Activated T-cell treated with anti-CD3 and anti-CD28 coated beads, Interleukin-2, amount 50 U/mL, for 72 hours (primary cell): ENCODE data around the gene RNF126. TPM values are rescaled to one million over a fixed set of nuclear protein-coding genes. Genes with fewer than 3 reads are reported as not detected.

Experiments
- ATAC-seq, 2 donors: fragments of 150-1000 bp; cut with Tn5 transposase; replicated peaks in 1 of 2; 2 replicates each; pipeline ENCODE4 v1.10.0; 2021; ENCODE audit warnings: moderate library complexity in 2 of 2, mild to moderate bottlenecking in 1 of 2
- DNase-seq, 2 donors: peaks; one replicate each; pipeline ENCODE4 v3.0.0; 2021 to 2022; ENCODE audit warnings: mixed read lengths in 1 of 2
- H3K27ac Mint-ChIP-seq: one replicate; pipeline ENCODE4 v1.8.0; 2022; ENCODE audit warnings: mild to moderate bottlenecking, moderate library complexity, mixed read lengths
- H3K27me3 Mint-ChIP-seq: one replicate; pipeline ENCODE4 v1.8.0; 2022; ENCODE audit warnings: low read depth, mixed read lengths
- H3K36me3 Mint-ChIP-seq, 2 donors: one replicate each; pipeline ENCODE4 v1.8.0; 2022; ENCODE audit warnings: mixed read lengths in 2 of 2, mild to moderate bottlenecking in 1 of 2; ENCODE audit not compliant: insufficient read depth in 2 of 2
- H3K4me1 Mint-ChIP-seq: one replicate; pipeline ENCODE4 v1.8.0; 2022; ENCODE audit warnings: low read depth, mixed read lengths
- H3K4me3 Mint-ChIP-seq, 2 donors: one replicate each; pipeline ENCODE4 v1.8.0; 2022; ENCODE audit warnings: mild to moderate bottlenecking in 2 of 2, mixed read lengths in 2 of 2, moderate library complexity in 2 of 2
- H3K9me3 Mint-ChIP-seq, 2 donors: one replicate each; pipeline ENCODE4 v1.8.0; 2022; ENCODE audit warnings: mixed read lengths in 2 of 2
- total RNA-seq, 2 donors: library from RNA; stranded (reverse); gene quantifications; one replicate each; pipeline ENCODE4 v1.2.3, GENCODE V29; 2022

The RNF126 gene
- total RNA-seq, 2 donors from 2014 or later = 72.8 to 91.8 TPM

- H3K9me3 Mint-ChIP-seq = no peaks in the 10 kb centered on the region
- DNase-seq = no peak
- H3K36me3 Mint-ChIP-seq = peaks cover 0 to 8% of the 10 kb centered on the region in 2 donors
- ATAC-seq = no peak
- no peak overlapping the region for H3K4me3 Mint-ChIP-seq
- H3K27ac Mint-ChIP-seq = no peak overlapping the region
- H3K4me1 Mint-ChIP-seq = peaks cover 22% of the 10 kb centered on the region
- H3K27me3 Mint-ChIP-seq = no peaks in the 10 kb centered on the region
These were observed 10.3 kb downstream of the RNF126 start for GRCh38 chr19:652467-653389.

- Mint-ChIP-seq H3K36me3 (peaks cover 0 to 6% of the 10 kb centered on the region in 2 donors), H3K4me3 (no peak overlapping the region), H3K4me1 (peaks cover 19% of the 10 kb centered on the region)
These were observed 11.0 kb downstream of the RNF126 start for GRCh38 chr19:651991-652390.

DNA sequence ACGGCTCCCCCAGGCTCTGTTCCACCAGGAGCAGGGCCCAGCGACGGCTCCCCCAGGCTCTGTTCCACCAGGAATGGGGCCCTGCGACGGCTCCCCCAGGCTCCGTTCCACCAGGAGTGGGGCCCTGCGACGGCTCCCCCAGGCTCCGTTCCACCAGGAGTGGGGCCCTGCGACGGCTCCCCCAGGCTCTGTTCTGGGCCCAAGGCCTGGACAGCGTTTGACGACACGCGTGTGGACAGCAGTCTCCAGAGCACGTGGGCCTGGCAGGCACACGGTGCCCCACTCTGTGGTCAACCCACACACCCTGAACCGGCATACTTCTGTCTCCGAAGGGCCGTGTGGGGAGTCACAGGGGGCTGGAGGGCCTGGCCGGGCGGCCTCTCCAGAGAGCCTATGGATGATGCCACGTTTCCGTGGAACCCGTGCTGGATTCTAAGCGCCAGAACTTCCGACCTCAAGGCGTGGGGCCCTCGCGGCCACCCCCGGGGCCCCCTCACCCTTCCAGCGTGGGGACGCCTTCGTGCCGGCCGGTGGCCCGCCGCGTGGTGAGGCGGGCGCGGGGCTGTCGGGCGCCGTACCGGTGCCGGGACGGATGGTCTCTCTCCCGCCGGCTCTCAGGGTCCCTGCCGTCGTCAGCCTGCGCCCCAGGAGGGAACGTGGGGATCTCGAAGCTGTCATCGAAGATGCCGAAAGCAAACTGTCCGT, 11.7 kb downstream of the RNF126 start:
- no peaks in the 10 kb centered on the region for H3K27me3 Mint-ChIP-seq
- no peak overlapping the region for H3K4me3 Mint-ChIP-seq
- no peak for ATAC-seq
- peaks cover 0 to 8% of the 10 kb centered on the region in 2 donors for H3K36me3 Mint-ChIP-seq
- no peak for DNase-seq
- H3K4me1 Mint-ChIP-seq = peaks cover 16% of the 10 kb centered on the region
- H3K9me3 Mint-ChIP-seq = no peaks in the 10 kb centered on the region
- H3K27ac Mint-ChIP-seq = no peak overlapping the region

More at GRCh38 chr19:651991-652390, 11.0 kb downstream of the RNF126 start:
- DNase-seq (no peak), ATAC-seq (no peak)
- no peaks in the 10 kb centered on the region for H3K27me3 Mint-ChIP-seq
- no peak overlapping the region for H3K27ac Mint-ChIP-seq
- H3K9me3 Mint-ChIP-seq = no peaks in the 10 kb centered on the region

DNA sequence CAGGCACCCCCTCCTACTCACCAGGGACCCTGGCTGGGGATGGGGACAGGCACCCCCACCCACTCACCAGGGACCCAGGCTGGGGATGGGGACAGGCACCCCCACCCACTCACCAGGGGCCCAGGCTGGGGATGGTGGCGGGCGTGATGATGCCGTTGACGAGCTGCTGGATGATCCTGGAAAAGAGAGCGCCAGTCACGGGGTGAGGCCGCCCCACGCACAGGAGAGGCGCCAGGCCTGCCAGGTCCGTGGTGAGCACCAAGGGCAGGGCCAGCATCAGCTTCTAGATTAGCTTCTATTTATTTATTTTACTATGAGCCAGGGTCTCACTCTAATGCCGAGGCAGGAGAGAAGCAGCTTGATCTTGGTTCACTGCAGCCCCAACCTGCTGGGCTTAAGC, 12.9 kb downstream of the RNF126 start:
- Mint-ChIP-seq H3K27ac (no peak overlapping the region), H3K27me3 (no peaks in the 10 kb centered on the region), H3K4me1 (peaks cover 6% of the 10 kb centered on the region), H3K36me3 (peaks cover 0 to 6% of the 10 kb centered on the region in 2 donors), H3K4me3 (no peak overlapping the region), H3K9me3 (no peaks in the 10 kb centered on the region)
- no peak for ATAC-seq
- DNase-seq = no peak

DNA sequence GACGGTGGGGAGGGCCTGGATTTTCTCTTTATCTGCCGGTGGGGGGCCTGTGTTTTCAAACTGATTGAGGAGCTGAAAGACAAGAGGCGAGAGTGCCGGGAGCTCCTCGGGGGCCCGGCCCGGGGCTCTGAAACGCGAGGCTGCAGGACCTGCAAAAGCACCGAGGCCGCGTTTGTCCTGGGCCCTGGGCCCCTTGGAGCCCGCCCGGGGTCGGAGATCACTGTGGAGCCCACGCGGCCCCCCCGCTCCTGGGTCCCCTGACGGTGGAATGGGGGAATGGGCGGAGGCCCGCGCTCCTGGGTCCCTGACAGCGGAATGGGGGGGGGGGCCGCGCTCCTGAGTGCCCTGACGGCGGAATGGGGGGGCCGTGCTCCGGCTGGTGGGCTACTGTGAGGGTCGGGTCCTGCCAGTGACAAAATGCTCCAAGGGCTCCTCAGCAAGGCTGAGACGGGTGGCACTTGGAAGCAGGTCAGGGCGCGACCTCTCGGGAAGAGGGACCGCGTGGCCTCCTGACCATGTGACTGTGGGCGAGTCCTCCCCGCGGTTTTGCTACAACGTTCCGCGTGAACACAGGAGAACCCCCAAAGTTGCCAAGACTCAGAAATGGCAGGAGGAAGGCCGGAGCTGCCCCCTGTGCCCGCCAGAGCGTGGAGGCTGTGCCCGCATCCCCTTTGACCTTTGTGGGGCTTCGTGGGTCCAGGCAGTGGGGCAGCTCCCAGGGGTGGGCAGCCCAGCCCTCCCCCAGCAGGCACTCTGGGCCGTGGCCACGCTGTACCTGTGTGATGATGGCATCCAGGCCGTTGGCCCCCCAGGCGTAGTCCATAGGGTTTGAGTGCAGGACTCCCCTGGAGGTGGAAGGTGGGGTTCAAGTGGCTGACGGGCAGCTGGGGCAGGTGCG, 13.9 kb downstream of the RNF126 start:
- Mint-ChIP-seq H3K4me3 (no peak overlapping the region), H3K9me3 (no peaks in the 10 kb centered on the region), H3K27me3 (no peaks in the 10 kb centered on the region), H3K36me3 (peaks cover 0 to 5% of the 10 kb centered on the region in 2 donors), H3K4me1 (no peaks in the 10 kb centered on the region), H3K27ac (no peak overlapping the region)
- no peak for ATAC-seq
- no peak for DNase-seq

- peaks cover 0 to 5% of the 10 kb centered on the region in 2 donors for H3K36me3 Mint-ChIP-seq
- no peaks in the 10 kb centered on the region for H3K27me3 Mint-ChIP-seq
- H3K27ac Mint-ChIP-seq = no peak overlapping the region
- H3K4me3 Mint-ChIP-seq = no peak overlapping the region
- H3K4me1 Mint-ChIP-seq = no peaks in the 10 kb centered on the region
- no peaks in the 10 kb centered on the region for H3K9me3 Mint-ChIP-seq
- ATAC-seq = no peak
- no peak for DNase-seq
These were observed 14.7 kb downstream of the RNF126 start for GRCh38 chr19:648305-648704.

DNA sequence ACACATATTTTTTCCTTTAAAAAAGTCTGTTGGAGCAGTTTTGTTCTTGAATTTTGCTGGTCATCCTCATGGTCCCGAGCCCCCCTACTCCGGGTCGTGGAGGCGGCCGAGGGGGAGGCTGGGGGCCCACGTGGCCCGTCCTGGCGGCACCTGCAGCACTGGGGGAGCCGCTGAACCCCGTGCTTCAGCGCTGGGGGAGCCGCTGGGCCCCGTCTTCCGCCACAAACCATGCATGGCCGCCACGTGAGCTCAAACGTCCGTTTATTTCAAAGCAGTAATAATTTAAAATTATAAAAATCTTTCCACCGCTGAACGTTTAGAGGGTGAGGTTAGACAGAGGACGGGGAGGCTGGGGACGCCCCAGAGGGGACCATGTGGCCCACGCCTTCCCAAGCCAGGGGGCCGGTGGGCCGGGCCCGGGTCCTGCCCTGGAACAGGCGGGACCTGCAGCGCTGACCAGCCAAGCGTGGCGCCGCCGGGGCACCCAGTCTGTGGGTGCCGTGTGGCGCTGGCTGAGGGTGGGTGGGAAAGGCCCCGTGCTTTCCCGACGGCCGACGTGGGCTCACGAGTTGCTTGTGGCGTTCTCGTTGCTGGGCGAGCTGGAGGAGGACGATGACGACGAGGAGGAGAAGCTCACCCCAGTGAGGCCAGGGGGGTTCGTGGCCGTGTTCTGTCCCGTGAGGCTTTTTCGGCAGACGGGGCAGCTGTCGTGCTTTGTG, 15.3 kb downstream of the RNF126 start:
- no peaks in the 10 kb centered on the region for H3K9me3 Mint-ChIP-seq
- H3K27ac Mint-ChIP-seq = no peak overlapping the region
- ATAC-seq = no peak

GRCh38 chr19:646779-647565, 16.0 kb downstream of the RNF126 start:
- Mint-ChIP-seq H3K4me1 (no peaks in the 10 kb centered on the region), H3K27me3 (no peaks in the 10 kb centered on the region), H3K27ac (no peak overlapping the region), H3K36me3 (peaks cover 0 to 3% of the 10 kb centered on the region in 2 donors), H3K4me3 (no peak overlapping the region), H3K9me3 (no peaks in the 10 kb centered on the region)
- no peak for ATAC-seq
- DNase-seq = no peak

More for the DNA sequence above, 15.3 kb downstream of the RNF126 start:
- Mint-ChIP-seq H3K4me1 (no peaks in the 10 kb centered on the region), H3K4me3 (no peak overlapping the region), H3K27me3 (no peaks in the 10 kb centered on the region), H3K36me3 (peaks cover 0 to 4% of the 10 kb centered on the region in 2 donors)
- no peak for DNase-seq

- Mint-ChIP-seq H3K4me1 (no peaks in the 10 kb centered on the region), H3K4me3 (no peak overlapping the region), H3K27ac (no peak overlapping the region), H3K27me3 (no peaks in the 10 kb centered on the region), H3K36me3 (peaks cover 0 to 3% of the 10 kb centered on the region in 2 donors), H3K9me3 (no peaks in the 10 kb centered on the region)
- no peak for ATAC-seq
- DNase-seq = no peak
These were observed 16.9 kb downstream of the RNF126 start for GRCh38 chr19:645912-646778.

GRCh38 chr19:644789-645188, 18.2 kb downstream of the RNF126 start:
- H3K27me3 Mint-ChIP-seq = no peaks in the 10 kb centered on the region
- peaks cover 0 to 3% of the 10 kb centered on the region in 2 donors for H3K36me3 Mint-ChIP-seq
- H3K4me1 Mint-ChIP-seq = no peaks in the 10 kb centered on the region
- no peak overlapping the region for H3K27ac Mint-ChIP-seq
- no peak for ATAC-seq
- no peak overlapping the region for H3K4me3 Mint-ChIP-seq
- DNase-seq = no peak
- no peaks in the 10 kb centered on the region for H3K9me3 Mint-ChIP-seq

GRCh38 chr19:644363-644762, 18.7 kb downstream of the RNF126 start:
- no peaks in the 10 kb centered on the region for H3K9me3 Mint-ChIP-seq
- H3K27me3 Mint-ChIP-seq = peaks cover 3% of the 10 kb centered on the region
- no peak for DNase-seq
- no peak overlapping the region for H3K4me3 Mint-ChIP-seq
- peaks cover 2% of the 10 kb centered on the region for H3K4me1 Mint-ChIP-seq
- no peak for ATAC-seq
- H3K36me3 Mint-ChIP-seq = peaks cover 0 to 3% of the 10 kb centered on the region in 2 donors
- H3K27ac Mint-ChIP-seq = no peak overlapping the region
